HG03442 (cell line): ENCODE data around the gene THRB.
A peak's percentile ranks its signal among the peaks of the same experiment; 100 is the strongest.

Experiments used
- ATAC-seq: cut with Tn5 transposase; IDR thresholded peaks from one replicate; pipeline ENCODE4 v1.9.1; 2021; ENCODE audit warnings: mild to moderate bottlenecking, moderate library complexity; ENCODE audit not compliant: unreplicated experiment

The THRB gene

GRCh38 chr3:24512564-24513197, 18.0 kb upstream of the THRB start:
- no peak for ATAC-seq

DNA sequence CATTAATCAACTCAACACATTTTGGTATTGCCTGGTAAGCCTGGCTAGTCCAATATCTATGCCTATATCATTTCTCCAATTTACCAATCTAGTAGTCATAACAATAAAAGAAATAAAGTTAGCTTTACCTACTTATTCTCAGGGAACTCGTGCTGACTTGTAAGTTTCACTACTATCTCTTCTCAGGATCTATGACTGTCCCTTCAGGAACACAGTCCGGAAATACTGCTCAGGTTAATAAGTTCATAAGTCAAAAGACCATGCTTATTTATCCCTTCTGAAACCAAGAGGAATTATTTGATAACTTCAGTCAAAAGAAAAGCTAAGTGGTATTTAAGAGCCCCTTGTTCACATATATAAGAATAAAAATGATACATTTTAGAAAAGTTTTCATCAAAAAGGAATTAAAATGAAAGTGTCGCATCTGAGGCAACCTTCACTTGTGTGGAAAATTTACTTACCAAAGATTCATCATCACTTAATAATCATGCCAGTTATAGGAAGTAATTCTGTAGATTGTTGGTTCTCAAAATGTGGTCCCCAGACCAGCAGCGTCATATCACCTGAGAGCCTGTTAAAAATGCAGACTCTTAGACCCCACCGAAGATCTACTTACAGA, 15.5 kb upstream of the THRB start:
- ATAC-seq = no peak

GRCh38 chr3:24508423-24508839, 13.8 kb upstream of the THRB start:
- no peak for ATAC-seq

DNA sequence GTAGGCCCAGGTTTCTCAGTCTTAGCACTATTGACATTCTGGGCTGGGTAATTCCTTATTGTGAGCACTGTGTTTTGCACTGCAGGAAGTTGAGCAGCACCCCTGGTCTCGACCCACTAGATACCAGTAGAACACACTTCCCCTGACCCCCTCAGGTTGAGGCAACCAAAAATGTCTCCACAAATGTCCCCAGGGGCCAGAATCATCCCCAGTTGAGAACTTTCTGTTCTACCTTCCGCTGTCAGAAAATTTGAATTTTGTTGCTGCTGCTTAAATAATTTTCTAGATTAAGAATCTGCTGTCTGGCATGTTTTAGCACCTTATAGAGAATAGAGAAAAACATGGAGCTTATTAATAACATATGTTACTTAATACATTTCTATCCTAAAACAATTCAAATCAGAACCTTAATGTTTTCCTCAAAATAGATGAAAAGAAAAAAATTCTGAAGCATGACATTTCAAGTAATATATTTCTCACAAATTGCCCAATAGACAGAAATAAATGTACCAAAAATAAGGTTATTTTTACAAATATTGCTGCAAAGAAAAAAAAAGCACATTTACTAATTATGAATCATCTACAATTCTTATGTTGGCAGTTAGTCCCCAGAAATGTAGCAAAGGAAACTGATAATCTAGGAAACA, 13.2 kb upstream of the THRB start:
- no peak for ATAC-seq

DNA sequence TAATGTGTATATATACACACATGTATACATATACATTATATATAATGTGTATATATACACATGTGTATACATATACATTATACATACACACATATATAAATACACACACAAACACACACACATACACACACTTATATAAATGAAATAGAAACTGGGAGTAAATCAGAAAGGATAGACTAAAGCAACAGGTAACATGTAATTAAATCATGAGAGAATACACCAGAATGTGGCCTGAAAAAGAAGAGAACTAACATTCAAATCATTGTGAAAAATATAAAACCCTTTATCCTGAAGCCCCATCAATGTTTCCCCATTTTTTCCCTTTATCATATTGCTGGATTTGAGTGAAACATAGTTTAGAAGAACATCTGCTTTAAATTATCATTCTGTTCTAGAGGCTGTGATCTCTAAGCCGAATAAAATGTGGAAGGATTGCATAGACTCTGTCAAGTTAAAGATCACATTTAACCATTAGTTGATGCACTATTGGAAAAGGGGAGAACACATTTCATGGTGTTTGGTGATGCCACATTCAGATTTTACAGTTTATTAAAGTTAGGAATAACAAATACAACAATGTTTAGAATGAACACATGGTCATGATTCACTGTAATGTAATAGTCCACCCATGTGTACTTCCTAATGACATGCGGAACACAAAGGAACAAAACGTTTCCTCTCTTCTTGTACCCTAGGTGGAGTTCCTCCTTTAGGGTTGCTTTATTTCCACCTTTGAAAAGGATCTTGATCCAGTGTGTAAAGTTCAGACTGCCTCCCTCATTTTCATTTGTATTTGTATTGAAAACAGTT, 12.5 kb upstream of the THRB start:
- no peak for ATAC-seq

DNA sequence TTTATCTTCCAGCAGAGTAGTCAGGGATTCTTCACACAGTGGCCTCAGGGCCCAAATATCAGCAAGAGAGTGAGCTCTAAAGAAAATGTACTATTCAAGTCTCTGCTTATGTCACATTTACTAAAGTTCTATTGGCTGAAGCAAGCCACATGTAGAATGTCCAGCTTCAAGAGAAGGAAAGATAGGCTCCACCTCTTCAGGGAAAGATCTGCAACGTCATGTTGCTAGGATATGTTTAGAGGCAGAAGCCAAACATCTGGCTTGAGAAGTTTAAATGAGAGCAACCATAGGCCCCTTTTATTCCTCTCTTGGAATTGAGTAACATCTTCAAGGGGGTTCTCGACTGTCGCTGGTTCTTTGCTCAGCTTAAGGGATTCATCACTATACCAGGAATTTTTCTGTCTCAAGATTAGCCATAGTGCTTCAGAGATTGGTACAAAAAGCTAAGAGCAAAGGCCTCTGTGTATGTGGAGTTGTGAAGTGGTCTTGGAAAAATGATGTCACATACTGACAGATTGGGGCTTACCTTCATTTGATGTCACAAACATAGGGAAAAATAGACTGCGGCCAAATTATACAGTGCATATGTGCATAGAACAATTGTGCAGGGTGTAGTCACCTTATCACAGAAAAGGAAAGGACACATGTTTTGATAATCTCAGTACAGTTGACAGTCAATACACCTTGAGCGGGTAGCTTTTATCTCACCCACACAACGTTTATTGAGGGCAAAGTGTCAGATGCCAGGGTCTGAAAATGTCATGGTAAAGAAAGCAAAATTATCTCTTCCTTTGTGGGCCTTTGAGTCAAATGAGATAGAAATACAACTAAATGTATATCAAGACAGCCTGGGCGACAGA, 11.3 kb upstream of the THRB start:
- no peak for ATAC-seq

- no peak for ATAC-seq
Measured at GRCh38 chr3:24504772-24505171, 10.1 kb upstream of the THRB start.

GRCh38 chr3:24503616-24504113, 9.0 kb upstream of the THRB start:
- ATAC-seq = peak; percentile 90

GRCh38 chr3:24502690-24503089, 8.0 kb upstream of the THRB start:
- ATAC-seq = no peak

DNA sequence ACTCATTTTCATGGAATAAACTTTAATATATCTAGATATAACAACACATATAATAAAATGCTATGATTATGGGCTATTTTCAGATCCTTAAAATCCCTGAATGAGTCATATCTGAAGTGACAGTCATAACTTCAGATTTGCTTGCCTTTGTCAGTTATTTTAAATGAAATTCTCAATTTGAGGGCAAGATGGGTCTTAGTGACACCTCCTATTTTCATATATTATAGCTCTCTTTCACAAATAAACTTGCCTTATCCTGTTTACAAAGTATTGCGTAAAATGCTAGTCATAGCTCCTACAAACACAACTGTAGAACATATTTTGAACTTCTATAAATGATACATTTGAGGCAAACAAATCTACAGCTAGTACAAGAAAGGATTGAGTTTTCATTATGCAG, 6.2 kb upstream of the THRB start:
- no peak for ATAC-seq

- no peak for ATAC-seq
Measured at GRCh38 chr3:24499991-24500390, 5.3 kb upstream of the THRB start.

DNA sequence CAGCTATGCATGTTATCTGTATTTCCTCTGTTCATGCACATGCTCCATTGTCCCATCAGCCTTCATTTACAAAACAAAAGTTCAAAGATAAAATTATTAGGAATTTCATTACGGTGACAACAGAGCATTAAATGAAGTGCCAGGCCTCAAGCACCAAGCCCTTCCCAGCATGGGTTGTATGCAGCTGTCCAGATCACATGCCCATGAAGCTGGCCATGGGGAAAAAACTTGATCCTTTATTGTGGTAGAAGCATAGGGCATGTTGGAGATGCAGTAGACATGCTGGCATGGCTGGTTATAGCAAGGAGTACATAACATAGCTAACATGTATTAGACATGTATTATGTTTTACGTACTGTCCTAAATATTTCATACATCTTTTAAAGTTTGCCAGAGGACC, 4.1 kb upstream of the THRB start:
- ATAC-seq = no peak

DNA sequence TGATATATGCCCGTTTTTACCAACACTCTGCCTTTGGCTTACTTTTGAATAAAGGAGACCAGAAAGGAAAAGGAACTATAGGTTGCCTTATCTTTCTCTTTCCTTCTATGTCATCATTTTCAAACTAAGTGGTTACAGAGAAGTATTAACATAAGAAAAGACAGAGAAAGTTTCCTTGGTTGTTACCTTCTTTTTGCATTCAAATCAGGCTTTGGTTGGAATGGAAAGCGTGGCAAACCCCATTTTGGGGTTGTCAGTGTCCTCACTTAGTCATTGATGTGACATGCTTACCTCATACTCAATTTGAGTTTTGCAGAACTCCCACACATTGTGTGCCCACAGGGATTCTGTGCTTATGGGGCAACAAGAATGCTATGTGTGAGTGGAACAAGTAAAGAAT, 3.7 kb upstream of the THRB start:
- no peak for ATAC-seq

- no peak for ATAC-seq
Measured at GRCh38 chr3:24497942-24498341, 3.3 kb upstream of the THRB start.

DNA sequence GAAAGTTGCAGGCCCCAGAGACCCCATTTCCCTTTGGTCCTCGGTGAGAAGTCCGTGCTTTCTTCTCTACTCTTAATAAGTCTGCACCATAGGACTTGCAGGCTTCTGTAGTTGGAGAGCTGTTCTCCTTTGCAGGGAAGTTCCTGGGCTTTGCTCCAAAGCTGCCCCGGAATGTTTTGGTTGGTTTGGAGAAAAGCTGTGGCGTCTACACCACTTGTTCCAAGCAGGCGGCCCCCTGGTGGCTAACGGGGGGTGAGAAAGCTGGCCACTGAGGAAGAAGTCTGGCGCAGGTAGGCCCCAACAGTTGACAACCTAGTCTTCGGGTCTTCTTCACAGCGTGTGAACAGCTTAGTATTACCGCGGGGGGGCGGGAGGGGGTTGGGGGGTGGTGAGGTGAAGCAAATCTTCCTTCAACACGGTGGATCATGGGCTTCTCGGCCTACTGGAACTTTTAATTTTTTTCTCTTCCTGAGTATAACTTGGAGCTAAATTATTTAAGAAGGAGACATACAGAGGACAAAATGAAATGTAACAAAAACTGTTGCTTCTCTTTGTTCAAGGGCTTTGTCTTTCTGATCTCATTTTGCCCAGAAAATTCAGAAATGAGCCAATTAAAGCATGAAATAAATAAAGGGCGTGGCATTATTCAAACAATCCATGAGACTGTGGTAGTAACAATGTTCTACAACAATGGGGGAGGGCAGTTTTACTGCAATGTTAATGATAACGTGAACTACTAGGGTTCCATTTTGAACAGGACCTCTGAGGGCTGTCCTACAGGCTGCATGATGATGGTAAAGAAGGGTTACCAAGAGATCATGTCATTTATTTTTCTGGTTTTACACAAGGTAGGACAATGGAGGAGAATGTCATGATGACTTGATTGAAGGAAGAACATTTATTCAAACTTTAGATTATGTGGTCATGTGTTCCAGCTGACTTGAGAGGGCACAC, 2.2 kb upstream of the THRB start:
- ATAC-seq = no peak

DNA sequence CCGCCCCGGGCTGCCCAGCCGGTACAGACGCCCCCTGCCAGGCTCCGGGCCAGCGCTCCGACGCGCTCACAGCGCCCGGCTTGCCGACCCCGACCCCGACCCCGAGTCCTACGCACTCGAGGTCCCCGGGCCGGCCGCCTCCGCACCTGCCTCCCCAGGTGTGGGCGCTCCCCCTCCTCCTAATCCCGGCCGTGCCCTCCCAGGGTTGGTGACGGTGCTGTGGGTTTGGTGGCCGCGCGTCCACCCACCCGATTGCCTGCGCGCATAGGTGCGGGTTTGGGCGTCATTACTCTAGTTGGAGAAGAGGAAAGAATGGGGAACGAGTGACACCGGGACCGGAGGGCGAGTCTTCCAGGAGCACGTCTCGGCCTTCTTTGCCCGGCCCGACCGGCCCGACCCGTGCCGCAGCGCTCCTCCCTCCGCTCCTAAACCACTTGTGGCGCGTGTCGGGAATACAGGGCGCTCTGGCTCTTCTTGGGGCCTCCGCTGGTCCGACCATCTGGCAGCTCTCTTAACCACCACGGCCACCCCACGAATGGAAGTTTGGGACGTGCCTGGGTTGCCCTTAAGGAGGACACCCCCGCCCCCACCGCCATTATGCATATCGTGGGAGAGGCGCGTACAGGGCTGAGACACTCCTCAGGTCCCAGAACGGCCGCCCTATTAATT, 810 bp upstream of the THRB start:
- ATAC-seq = no peak

GRCh38 chr3:24493746-24494617, 668 bp downstream of the THRB start:
- peak; percentile 5 for ATAC-seq

- no peak for ATAC-seq
Measured at GRCh38 chr3:24492971-24493551, 1.6 kb downstream of the THRB start.
